Heart left ventricle (tissue), 16 donors: ENCODE measurements around the gene MATK. TPM values are rescaled to one million over a fixed set of nuclear protein-coding genes. Genes with fewer than 3 reads are reported as not detected.

Experiments
- ATAC-seq, 4 donors: fragments of 200-7000 bp; cut with Tn5 transposase; one replicate each; pipeline ENCODE4 v1.9.1; 2020 to 2022; ENCODE audit warnings: moderate library complexity in 4 of 4, mild to moderate bottlenecking in 3 of 4, moderate number of reproducible peaks in 1 of 4
- DNase-seq, 5 donors: peaks; one replicate each; pipeline ENCODE4 v3.0.0-alpha.2; 2020
- H3K27ac ChIP-seq, 12 donors: fragments of 200-600 bp; sonication (generic) in 4 of 12; one replicate each; pipeline versions ENCODE4 v1.5.0 to v1.8.0; 2016 to 2022; ENCODE audit warnings: mild to moderate bottlenecking in 2 of 12
- H3K27me3 ChIP-seq, 9 donors: fragments of 200-600 bp; sonication (generic) in 2 of 9; one replicate each; pipeline versions ENCODE4 v1.5.1 to v1.8.0; 2016 to 2022; ENCODE audit warnings: mild to moderate bottlenecking in 3 of 9
- H3K36me3 ChIP-seq, 9 donors: fragments of 200-600 bp; sonication (generic) in 2 of 9; one replicate each; pipeline versions ENCODE4 v1.5.0 to v1.8.0; 2018 to 2022; ENCODE audit warnings: mild to moderate bottlenecking in 2 of 9
- H3K4me1 ChIP-seq, 12 donors: fragments of 200-600 bp; sonication (generic) in 4 of 12; one replicate each; pipeline versions ENCODE4 v1.5.0 to v1.8.0; 2016 to 2022; ENCODE audit warnings: mild to moderate bottlenecking in 3 of 12
- H3K4me3 ChIP-seq, 12 donors: fragments of 200-600 bp; sonication (generic) in 4 of 12; one replicate each; pipeline versions ENCODE4 v1.5.0 to v1.8.0; 2017 to 2022; ENCODE audit warnings: mild to moderate bottlenecking in 9 of 12, moderate library complexity in 4 of 12
- H3K9me3 ChIP-seq, 12 donors: fragments of 200-600 bp; sonication (generic) in 4 of 12; one replicate each; pipeline versions ENCODE4 v1.5.0 to v1.8.0; 2016 to 2022; ENCODE audit warnings: mild to moderate bottlenecking in 1 of 12
- CTCF ChIP-seq, 12 donors: fragments of 200-600 bp; sonication (generic) in 4 of 12; IDR thresholded peaks; one replicate each; pipeline versions ENCODE4 v1.5.0 to v1.8.0; 2018 to 2022; ENCODE audit warnings: antibody characterized with exemption in 12 of 12, mild to moderate bottlenecking in 5 of 12
- POLR2A ChIP-seq, 2 donors: fragments of 450-650 bp; IDR thresholded peaks; one replicate each; pipeline ENCODE4 v1.6.1; 2017; ENCODE audit warnings: antibody characterized with exemption in 2 of 2, mild to moderate bottlenecking in 2 of 2, moderate library complexity in 2 of 2
- WGBS, 4 donors: extraction: QIAGEN DNeasy Blood & Tissue Kit in 2 of 4; methylation state at CpG; one replicate each; pipeline versions ENCODE4 v1.1.5 to v1.1.7; 2013 to 2018; 5-methylcytosine and 5-hydroxymethylcytosine counted together
- intact Hi-C, 10 donors: fragments of 100-400 bp; cut with DNase I; formaldehyde crosslinking; loops; one replicate each; pipeline versions ENCODE4 v1.11.1 to v1.14.2; 2022
- polyA plus RNA-seq, 2 donors: library from polyadenylated mRNA; stranded (reverse); fragments of 200-250 nt; gene quantifications; one replicate each; pipeline ENCODE4 v1.2.3, GENCODE V29; 2013
- total RNA-seq, 9 donors: library from RNA; depleted of rRNA in 2 of 9; stranded (reverse); fragments of >200 nt in 2 of 9; fragmentation: NEBNext Ultra II Directional in 3 of 9; extraction: Animal tissue kit (Norgen Biotek cat#: 25700) in 3 of 9; gene quantifications; one replicate each; pipeline versions ENCODE4 v1.1.0 to v1.2.4, GENCODE V29; 2016 to 2023
- donor health status: ischemic (EF 13 %, LVEDD 7.1; RV severe dilation, severe dysfunction).
- donor health status: healthy with polysubstance abuse.
- donor health status: DM: no; HTN: yes; CAD: no.
- donor health status: DM: no; HTN: no; CAD: no.
- donor health status: ischemic (EF 25% LVEDD 6.9; RV normal size, moderate dysfunction).
- donor health status: ischemic (EF 25% LVEDD 5.7; RV mildly dilated, moderate dysfunction).
- donor health status: healthy.
- donor health status: DM: yes; HTN: yes; CAD: no.
- donor health status: ischemic (EF 35%, LVEDD 5.7; RV mildly dilated, moderate dysfunction).
- donor health status: nonischemic (EF 11% LVEDD 7.7; RV severe dilation, severe dysfunction).
- donor health status: DM: yes; HTN: yes; CAD: no.
- donor health status: PGD.
- donor health status: ischemic (EF 29% LVEDD 5.4; RV normal size, mild dysfunction).
- donor health status: nonischemic (EF 23%, LVEDD 6.1; RV moderate dilation, normal function).

Gene MATK
- total and polyA plus RNA-seq, 11 donors = 0.20 to 8.9 (median 0.70) TPM

- no peak for ATAC-seq
- H3K9me3 ChIP-seq = no peaks in the 10 kb centered on the region
- intact Hi-C loops = no loop called here
- no peak overlapping the region for H3K27ac ChIP-seq
- no peak for TF ChIP-seq POLR2A (IDR thresholded peaks at IDR 0.05)
- no peaks in the 10 kb centered on the region for H3K36me3 ChIP-seq
- no peak overlapping the region for H3K4me3 ChIP-seq
- DNase-seq = no peak
- 67 to 75% (median 71%) methylated on average over 6 of the region's 6 CpGs for WGBS, 4 donors
- peaks cover 0 to 13% (median 0%) of the 10 kb centered on the region in 12 donors for H3K4me1 ChIP-seq
- H3K27me3 ChIP-seq = peaks cover 6 to 19% (median 9%) of the 10 kb centered on the region in 9 donors
Measured at GRCh38 chr19:3790209-3790734, 4.1 kb upstream of the MATK start.

GRCh38 chr19:3788996-3789778, 3.0 kb upstream of the MATK start:
- intact Hi-C loops = loop anchor here in 1 of 10 donors (5.0 kb wide), 1 partner anchor 33 kb away; no protein-coding TSS in a partner anchor
- Histone ChIP-seq H3K27ac (peak overlapping the region in 1 of 12 donors; percentile 46), H3K4me1 (peaks cover 0 to 17% (median 0%) of the 10 kb centered on the region in 12 donors), H3K4me3 (no peak overlapping the region), H3K9me3 (no peaks in the 10 kb centered on the region), H3K36me3 (no peaks in the 10 kb centered on the region), H3K27me3 (peaks cover 6 to 30% (median 17%) of the 10 kb centered on the region in 9 donors)
- 46 to 59% (median 51%) methylated on average over 15 to 16 of the region's 16 CpGs for WGBS, 4 donors
- ATAC-seq = no peak
- no peak for DNase-seq
- TF ChIP-seq CTCF (IDR thresholded peaks at IDR 0.05) (no peak), POLR2A (IDR thresholded peaks at IDR 0.05) (no peak)

GRCh38 chr19:3785451-3785937, 687 bp downstream of the MATK start:
- no peaks in the 10 kb centered on the region for H3K36me3 ChIP-seq
- WGBS, 4 donors = 1 to 3% (median 2%) methylated on average over 7 to 47 of the region's 47 CpGs
- intact Hi-C loops = loop anchor here in 1 of 10 donors (5.0 kb wide), 1 partner anchor 37 kb away; no protein-coding TSS in a partner anchor
- peaks cover 6 to 52% (median 27%) of the 10 kb centered on the region in 9 donors for H3K27me3 ChIP-seq
- H3K9me3 ChIP-seq = peaks cover 0 to 24% (median 20%) of the 10 kb centered on the region in 12 donors
- no peak for TF ChIP-seq CTCF (IDR thresholded peaks at IDR 0.05)
- TF ChIP-seq POLR2A (IDR thresholded peaks at IDR 0.05) = no peak
- no peak for DNase-seq
- H3K27ac ChIP-seq = peak overlapping the region in 1 of 12 donors; percentile 49
- ATAC-seq = no peak
- H3K4me3 ChIP-seq = peak overlapping the region in 10 of 12 donors; percentile 10 to 59 (median 41)
- H3K4me1 ChIP-seq = peaks cover 0 to 17% (median 0%) of the 10 kb centered on the region in 12 donors

GRCh38 chr19:3784607-3785450, 1.4 kb downstream of the MATK start:
- TF ChIP-seq CTCF (IDR thresholded peaks at IDR 0.05) (no peak), POLR2A (IDR thresholded peaks at IDR 0.05) (no peak)
- Histone ChIP-seq H3K4me3 (peak overlapping the region in 4 of 12 donors; percentile 40 to 59 (median 44)), H3K4me1 (peaks cover 0 to 17% (median 0%) of the 10 kb centered on the region in 12 donors), H3K27me3 (peaks cover 6 to 52% (median 27%) of the 10 kb centered on the region in 9 donors), H3K27ac (no peak overlapping the region), H3K9me3 (peaks cover 0 to 24% (median 21%) of the 10 kb centered on the region in 12 donors), H3K36me3 (no peaks in the 10 kb centered on the region)
- intact Hi-C loops = loop anchor here in 2 of 10 donors (5.0 kb wide), 1 partner anchor 37 kb away; no protein-coding TSS in a partner anchor
- no peak for DNase-seq
- 23 to 28% (median 27%) methylated on average over 24 to 25 of the region's 25 CpGs for WGBS, 4 donors
- no peak for ATAC-seq
